GM23338 (cell line): ENCODE measurements around the gene MIAT. TPM values are rescaled to one million over a fixed set of nuclear protein-coding genes. Genes with fewer than 3 reads are reported as not detected.

Source experiments
- ATAC-seq: fragments of 200-7000 bp; cut with Tn5 transposase; 3 replicates; pipeline ENCODE4 v1.9.1; 2020
- DNase-seq: peaks from one replicate; pipeline ENCODE4 v3.0.0-alpha.2; 2015; ENCODE audit warnings: low spot score
- H2AFZ ChIP-seq: fragments of 200-600 bp; sonication (generic); 2 replicates; pipeline ENCODE4 v1.8.0; 2016; ENCODE audit warnings: antibody characterized with exemption, mild to moderate bottlenecking, moderate library complexity
- H3F3A ChIP-seq: fragments of 200-600 bp; sonication (generic); replicated peaks from 2 replicates; pipeline ENCODE4 v1.8.0; 2017; ENCODE audit warnings: antibody characterized with exemption, mixed run types, low read depth
- H3K27ac ChIP-seq: fragments of 200-600 bp; sonication (generic); 2 replicates; pipeline ENCODE4 v1.6.1; 2016; ENCODE audit warnings: low read depth
- H3K27me3 ChIP-seq: fragments of 200-600 bp; sonication (generic); 2 replicates; pipeline ENCODE4 v1.8.0; 2016; ENCODE audit warnings: mild to moderate bottlenecking, mixed run types, moderate library complexity; ENCODE audit not compliant: insufficient read depth
- H3K36me3 ChIP-seq: fragments of 200-600 bp; sonication (generic); 2 replicates; pipeline ENCODE4 v1.8.0; 2016; ENCODE audit warnings: mild to moderate bottlenecking; ENCODE audit not compliant: insufficient read depth
- H3K4me1 ChIP-seq: fragments of 200-600 bp; sonication (generic); 2 replicates; pipeline ENCODE4 v1.8.0; 2016; ENCODE audit warnings: mild to moderate bottlenecking, moderate library complexity; ENCODE audit not compliant: insufficient read depth
- H3K4me2 ChIP-seq: fragments of 200-600 bp; sonication (generic); 2 replicates; pipeline ENCODE4 v1.7.1; 2017; ENCODE audit warnings: mixed run types
- H3K4me3 ChIP-seq: fragments of 200-600 bp; sonication (generic); 2 replicates; pipeline ENCODE4 v1.6.1; 2016; ENCODE audit warnings: mixed run types
- H3K79me2 ChIP-seq: fragments of 200-600 bp; sonication (generic); replicated peaks from 2 replicates; pipeline ENCODE4 v1.8.0; 2017; ENCODE audit warnings: mild to moderate bottlenecking; ENCODE audit not compliant: insufficient read depth
- H3K9me2 ChIP-seq: fragments of 200-600 bp; sonication (generic); 2 replicates; pipeline ENCODE4 v1.8.0; 2017; ENCODE audit not compliant: insufficient read depth
- H4K20me1 ChIP-seq: fragments of 200-600 bp; sonication (generic); replicated peaks from 2 replicates; pipeline ENCODE4 v1.8.0; 2017; ENCODE audit warnings: mild to moderate bottlenecking; ENCODE audit not compliant: insufficient read depth
- H3K27ac Mint-ChIP-seq: 2 replicates; pipeline ENCODE4 v1.8.0; 2020; ENCODE audit warnings: inconsistent platforms, mild to moderate bottlenecking, moderate library complexity, mixed read lengths
- H3K27me3 Mint-ChIP-seq: 3 replicates; pipeline ENCODE4 v1.8.0; 2022; ENCODE audit warnings: low read depth, mild to moderate bottlenecking, moderate library complexity, mixed read lengths, inconsistent platforms; ENCODE audit not compliant: insufficient read depth, poor library complexity
- H3K36me3 Mint-ChIP-seq: 3 replicates; pipeline ENCODE4 v1.8.0; 2021; ENCODE audit warnings: low read depth, mild to moderate bottlenecking, inconsistent platforms, moderate library complexity, mixed read lengths
- H3K4me1 Mint-ChIP-seq: 3 replicates; pipeline ENCODE4 v1.8.0; 2020; ENCODE audit warnings: mild to moderate bottlenecking, inconsistent platforms, mixed read lengths
- H3K4me3 Mint-ChIP-seq: 3 replicates; pipeline ENCODE4 v1.8.0; 2021; ENCODE audit warnings: moderate library complexity, mild to moderate bottlenecking, inconsistent platforms, mixed read lengths
- H3K9me3 Mint-ChIP-seq: 3 replicates; pipeline ENCODE4 v1.8.0; 2020; ENCODE audit warnings: moderate library complexity, mild to moderate bottlenecking, inconsistent platforms, mixed read lengths
- CREB1 ChIP-seq: fragments of 250-450 bp; sonication (Bioruptor Pico); IDR thresholded peaks from 2 replicates; pipeline ENCODE4 v1.5.0; 2020; ENCODE audit warnings: low read depth, mild to moderate bottlenecking, moderate library complexity
- EZH2 ChIP-seq: fragments of 200-600 bp; sonication (generic); IDR thresholded peaks from one replicate; pipeline ENCODE4 v1.8.0; 2017; ENCODE audit warnings: antibody characterized with exemption, mild to moderate bottlenecking, low read depth; ENCODE audit not compliant: unreplicated experiment
- EZH2phosphoT487 ChIP-seq: fragments of 200-600 bp; sonication (generic); IDR thresholded peaks from one replicate; pipeline ENCODE4 v1.8.1; 2018; ENCODE audit warnings: antibody characterized with exemption; ENCODE audit not compliant: unreplicated experiment
- JUNB ChIP-seq: IDR thresholded peaks from one replicate; pipeline ENCODE4 v1.6.1; 2016; ENCODE audit warnings: antibody characterized with exemption; ENCODE audit not compliant: unreplicated experiment
- NANOG ChIP-seq: IDR thresholded peaks from 2 replicates; pipeline ENCODE4 v1.6.1; 2016; ENCODE audit warnings: antibody characterized with exemption, borderline replicate concordance
- STAT1 ChIP-seq: IDR thresholded peaks from one replicate; pipeline ENCODE4 v1.6.1; 2016; ENCODE audit warnings: antibody characterized with exemption; ENCODE audit not compliant: unreplicated experiment
- ZNF331 ChIP-seq: fragments of 250-450 bp; sonication (Bioruptor Pico); IDR thresholded peaks from 2 replicates; pipeline ENCODE4 v1.5.0; 2020; ENCODE audit warnings: low read depth, mild to moderate bottlenecking, moderate library complexity
- polyA plus RNA-seq: library from polyadenylated mRNA; unstranded; fragments of >200 nt; fragmentation: Nextera tagmentation; extraction: Ambion mirVana; gene quantifications from 2 replicates; pipeline ENCODE4 v1.2.1, GENCODE V29; 2016
- total RNA-seq: library from RNA; depleted of rRNA; stranded (reverse); fragments of >200 nt; shearing (Covaris generic); gene quantifications from 2 replicates; pipeline ENCODE4 v1.2.3, GENCODE V29; 2014
- TF ChIP-seq, protein P1 (sequence below): IDR thresholded peaks from one replicate; pipeline ENCODE4 v1.6.1; 2018; ENCODE audit warnings: antibody characterized with exemption; ENCODE audit not compliant: unreplicated experiment
- TF ChIP-seq, protein P2 (sequence below): IDR thresholded peaks from 2 replicates; pipeline ENCODE4 v1.6.1; 2016; ENCODE audit warnings: antibody characterized with exemption
- TF ChIP-seq, protein P3 (sequence below), 2 experiments: fragments of 200-600 bp in 1 of 2; sonication (generic) in 1 of 2; conservative IDR thresholded peaks; 2 replicates each; pipeline versions ENCODE4 v1.5.1 to v1.6.1; 2016 to 2017; ENCODE audit warnings: antibody characterized with exemption in 2 of 2, low read depth in 2 of 2, mild to moderate bottlenecking in 2 of 2, moderate library complexity in 1 of 2
- TF ChIP-seq, protein P4 (sequence below): fragments of 250-450 bp; sonication (Bioruptor Pico); IDR thresholded peaks from 2 replicates; pipeline ENCODE4 v1.5.0; 2020; ENCODE audit warnings: mild to moderate bottlenecking, moderate library complexity

The MIAT gene
- total and polyA plus RNA-seq, 2 experiments from 2014 or later, result 10.0 to 63.6 TPM

DNA sequence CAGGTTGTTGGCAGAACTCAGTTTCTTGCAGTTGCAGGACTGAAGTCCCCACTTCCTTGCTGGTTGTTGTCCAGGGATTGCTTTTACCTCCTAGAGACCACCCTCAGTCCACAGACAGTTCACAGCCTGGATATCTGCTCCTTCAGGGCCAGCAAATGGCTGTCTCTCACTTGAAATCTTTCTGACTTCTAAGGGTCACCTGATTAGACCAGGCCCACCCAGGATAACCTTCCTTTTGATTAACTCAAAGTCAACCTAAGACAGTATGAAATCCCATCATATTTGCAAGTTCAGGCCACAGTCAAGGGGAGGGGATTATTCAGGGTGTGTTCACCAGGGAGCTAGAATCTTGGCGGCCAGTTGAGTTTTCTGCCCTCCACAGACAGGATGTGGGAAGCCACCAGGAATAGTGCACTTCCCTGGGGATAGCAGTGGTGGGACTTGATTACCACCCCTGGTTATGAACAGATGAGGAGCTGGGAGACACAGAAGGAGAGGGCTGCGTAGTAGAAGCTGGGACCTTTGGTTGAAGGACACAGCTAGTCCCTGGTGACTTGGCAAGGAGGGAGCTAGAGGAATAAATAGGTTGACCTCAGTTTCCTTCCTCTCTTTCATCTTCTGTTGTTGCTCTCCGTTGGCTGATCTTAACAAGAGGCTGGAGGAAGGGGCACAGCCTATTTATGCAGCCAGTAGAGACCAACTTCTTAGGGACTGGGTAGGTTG lies 33.4 kb downstream of the MIAT start:
- H3K27ac Mint-ChIP-seq, result no peak overlapping the region
- H3F3A ChIP-seq, result peaks cover 16% of the 10 kb centered on the region
- 0 out of 2 replicates have a peak, but pooled peaks cover 4% of the 10 kb centered on the region for H3K27me3 ChIP-seq
- H3K4me2 ChIP-seq, result no peak overlapping the region
- H3K36me3 ChIP-seq, result no peaks in the 10 kb centered on the region
- H3K9me2 ChIP-seq, result no peaks in the 10 kb centered on the region
- ATAC-seq (no peak), DNase-seq (no peak)
- no peak overlapping the region for H3K27ac ChIP-seq
- H3K4me3 ChIP-seq, result no peak overlapping the region
- H3K4me1 Mint-ChIP-seq, result peaks cover 20% of the 10 kb centered on the region
- no peak overlapping the region for H2AFZ ChIP-seq
- no peaks in the 10 kb centered on the region for H3K79me2 ChIP-seq
- H3K9me3 Mint-ChIP-seq, result no peaks in the 10 kb centered on the region; the same call in 1 of the 3 replicates
- peaks cover 7% of the 10 kb centered on the region for H3K27me3 Mint-ChIP-seq
- no peak for TF ChIP-seq EZH2
- TF ChIP-seq CREB1 (CRISPR knock-in tag), result no peak
- TF ChIP-seq STAT1, result no peak
- TF ChIP-seq, protein P1, sequence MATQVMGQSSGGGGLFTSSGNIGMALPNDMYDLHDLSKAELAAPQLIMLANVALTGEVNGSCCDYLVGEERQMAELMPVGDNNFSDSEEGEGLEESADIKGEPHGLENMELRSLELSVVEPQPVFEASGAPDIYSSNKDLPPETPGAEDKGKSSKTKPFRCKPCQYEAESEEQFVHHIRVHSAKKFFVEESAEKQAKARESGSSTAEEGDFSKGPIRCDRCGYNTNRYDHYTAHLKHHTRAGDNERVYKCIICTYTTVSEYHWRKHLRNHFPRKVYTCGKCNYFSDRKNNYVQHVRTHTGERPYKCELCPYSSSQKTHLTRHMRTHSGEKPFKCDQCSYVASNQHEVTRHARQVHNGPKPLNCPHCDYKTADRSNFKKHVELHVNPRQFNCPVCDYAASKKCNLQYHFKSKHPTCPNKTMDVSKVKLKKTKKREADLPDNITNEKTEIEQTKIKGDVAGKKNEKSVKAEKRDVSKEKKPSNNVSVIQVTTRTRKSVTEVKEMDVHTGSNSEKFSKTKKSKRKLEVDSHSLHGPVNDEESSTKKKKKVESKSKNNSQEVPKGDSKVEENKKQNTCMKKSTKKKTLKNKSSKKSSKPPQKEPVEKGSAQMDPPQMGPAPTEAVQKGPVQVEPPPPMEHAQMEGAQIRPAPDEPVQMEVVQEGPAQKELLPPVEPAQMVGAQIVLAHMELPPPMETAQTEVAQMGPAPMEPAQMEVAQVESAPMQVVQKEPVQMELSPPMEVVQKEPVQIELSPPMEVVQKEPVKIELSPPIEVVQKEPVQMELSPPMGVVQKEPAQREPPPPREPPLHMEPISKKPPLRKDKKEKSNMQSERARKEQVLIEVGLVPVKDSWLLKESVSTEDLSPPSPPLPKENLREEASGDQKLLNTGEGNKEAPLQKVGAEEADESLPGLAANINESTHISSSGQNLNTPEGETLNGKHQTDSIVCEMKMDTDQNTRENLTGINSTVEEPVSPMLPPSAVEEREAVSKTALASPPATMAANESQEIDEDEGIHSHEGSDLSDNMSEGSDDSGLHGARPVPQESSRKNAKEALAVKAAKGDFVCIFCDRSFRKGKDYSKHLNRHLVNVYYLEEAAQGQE, result no peak
- TF ChIP-seq, protein P2, sequence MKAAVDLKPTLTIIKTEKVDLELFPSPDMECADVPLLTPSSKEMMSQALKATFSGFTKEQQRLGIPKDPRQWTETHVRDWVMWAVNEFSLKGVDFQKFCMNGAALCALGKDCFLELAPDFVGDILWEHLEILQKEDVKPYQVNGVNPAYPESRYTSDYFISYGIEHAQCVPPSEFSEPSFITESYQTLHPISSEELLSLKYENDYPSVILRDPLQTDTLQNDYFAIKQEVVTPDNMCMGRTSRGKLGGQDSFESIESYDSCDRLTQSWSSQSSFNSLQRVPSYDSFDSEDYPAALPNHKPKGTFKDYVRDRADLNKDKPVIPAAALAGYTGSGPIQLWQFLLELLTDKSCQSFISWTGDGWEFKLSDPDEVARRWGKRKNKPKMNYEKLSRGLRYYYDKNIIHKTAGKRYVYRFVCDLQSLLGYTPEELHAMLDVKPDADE, result no peak
- TF ChIP-seq, protein P3, sequence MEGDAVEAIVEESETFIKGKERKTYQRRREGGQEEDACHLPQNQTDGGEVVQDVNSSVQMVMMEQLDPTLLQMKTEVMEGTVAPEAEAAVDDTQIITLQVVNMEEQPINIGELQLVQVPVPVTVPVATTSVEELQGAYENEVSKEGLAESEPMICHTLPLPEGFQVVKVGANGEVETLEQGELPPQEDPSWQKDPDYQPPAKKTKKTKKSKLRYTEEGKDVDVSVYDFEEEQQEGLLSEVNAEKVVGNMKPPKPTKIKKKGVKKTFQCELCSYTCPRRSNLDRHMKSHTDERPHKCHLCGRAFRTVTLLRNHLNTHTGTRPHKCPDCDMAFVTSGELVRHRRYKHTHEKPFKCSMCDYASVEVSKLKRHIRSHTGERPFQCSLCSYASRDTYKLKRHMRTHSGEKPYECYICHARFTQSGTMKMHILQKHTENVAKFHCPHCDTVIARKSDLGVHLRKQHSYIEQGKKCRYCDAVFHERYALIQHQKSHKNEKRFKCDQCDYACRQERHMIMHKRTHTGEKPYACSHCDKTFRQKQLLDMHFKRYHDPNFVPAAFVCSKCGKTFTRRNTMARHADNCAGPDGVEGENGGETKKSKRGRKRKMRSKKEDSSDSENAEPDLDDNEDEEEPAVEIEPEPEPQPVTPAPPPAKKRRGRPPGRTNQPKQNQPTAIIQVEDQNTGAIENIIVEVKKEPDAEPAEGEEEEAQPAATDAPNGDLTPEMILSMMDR (conservative IDR thresholded peaks at IDR 0.05; ENCODE audit: low read depth in 2 of 2), result no peak
- no peak for TF ChIP-seq NANOG
- no peak for TF ChIP-seq JUNB
- TF ChIP-seq, protein P4, sequence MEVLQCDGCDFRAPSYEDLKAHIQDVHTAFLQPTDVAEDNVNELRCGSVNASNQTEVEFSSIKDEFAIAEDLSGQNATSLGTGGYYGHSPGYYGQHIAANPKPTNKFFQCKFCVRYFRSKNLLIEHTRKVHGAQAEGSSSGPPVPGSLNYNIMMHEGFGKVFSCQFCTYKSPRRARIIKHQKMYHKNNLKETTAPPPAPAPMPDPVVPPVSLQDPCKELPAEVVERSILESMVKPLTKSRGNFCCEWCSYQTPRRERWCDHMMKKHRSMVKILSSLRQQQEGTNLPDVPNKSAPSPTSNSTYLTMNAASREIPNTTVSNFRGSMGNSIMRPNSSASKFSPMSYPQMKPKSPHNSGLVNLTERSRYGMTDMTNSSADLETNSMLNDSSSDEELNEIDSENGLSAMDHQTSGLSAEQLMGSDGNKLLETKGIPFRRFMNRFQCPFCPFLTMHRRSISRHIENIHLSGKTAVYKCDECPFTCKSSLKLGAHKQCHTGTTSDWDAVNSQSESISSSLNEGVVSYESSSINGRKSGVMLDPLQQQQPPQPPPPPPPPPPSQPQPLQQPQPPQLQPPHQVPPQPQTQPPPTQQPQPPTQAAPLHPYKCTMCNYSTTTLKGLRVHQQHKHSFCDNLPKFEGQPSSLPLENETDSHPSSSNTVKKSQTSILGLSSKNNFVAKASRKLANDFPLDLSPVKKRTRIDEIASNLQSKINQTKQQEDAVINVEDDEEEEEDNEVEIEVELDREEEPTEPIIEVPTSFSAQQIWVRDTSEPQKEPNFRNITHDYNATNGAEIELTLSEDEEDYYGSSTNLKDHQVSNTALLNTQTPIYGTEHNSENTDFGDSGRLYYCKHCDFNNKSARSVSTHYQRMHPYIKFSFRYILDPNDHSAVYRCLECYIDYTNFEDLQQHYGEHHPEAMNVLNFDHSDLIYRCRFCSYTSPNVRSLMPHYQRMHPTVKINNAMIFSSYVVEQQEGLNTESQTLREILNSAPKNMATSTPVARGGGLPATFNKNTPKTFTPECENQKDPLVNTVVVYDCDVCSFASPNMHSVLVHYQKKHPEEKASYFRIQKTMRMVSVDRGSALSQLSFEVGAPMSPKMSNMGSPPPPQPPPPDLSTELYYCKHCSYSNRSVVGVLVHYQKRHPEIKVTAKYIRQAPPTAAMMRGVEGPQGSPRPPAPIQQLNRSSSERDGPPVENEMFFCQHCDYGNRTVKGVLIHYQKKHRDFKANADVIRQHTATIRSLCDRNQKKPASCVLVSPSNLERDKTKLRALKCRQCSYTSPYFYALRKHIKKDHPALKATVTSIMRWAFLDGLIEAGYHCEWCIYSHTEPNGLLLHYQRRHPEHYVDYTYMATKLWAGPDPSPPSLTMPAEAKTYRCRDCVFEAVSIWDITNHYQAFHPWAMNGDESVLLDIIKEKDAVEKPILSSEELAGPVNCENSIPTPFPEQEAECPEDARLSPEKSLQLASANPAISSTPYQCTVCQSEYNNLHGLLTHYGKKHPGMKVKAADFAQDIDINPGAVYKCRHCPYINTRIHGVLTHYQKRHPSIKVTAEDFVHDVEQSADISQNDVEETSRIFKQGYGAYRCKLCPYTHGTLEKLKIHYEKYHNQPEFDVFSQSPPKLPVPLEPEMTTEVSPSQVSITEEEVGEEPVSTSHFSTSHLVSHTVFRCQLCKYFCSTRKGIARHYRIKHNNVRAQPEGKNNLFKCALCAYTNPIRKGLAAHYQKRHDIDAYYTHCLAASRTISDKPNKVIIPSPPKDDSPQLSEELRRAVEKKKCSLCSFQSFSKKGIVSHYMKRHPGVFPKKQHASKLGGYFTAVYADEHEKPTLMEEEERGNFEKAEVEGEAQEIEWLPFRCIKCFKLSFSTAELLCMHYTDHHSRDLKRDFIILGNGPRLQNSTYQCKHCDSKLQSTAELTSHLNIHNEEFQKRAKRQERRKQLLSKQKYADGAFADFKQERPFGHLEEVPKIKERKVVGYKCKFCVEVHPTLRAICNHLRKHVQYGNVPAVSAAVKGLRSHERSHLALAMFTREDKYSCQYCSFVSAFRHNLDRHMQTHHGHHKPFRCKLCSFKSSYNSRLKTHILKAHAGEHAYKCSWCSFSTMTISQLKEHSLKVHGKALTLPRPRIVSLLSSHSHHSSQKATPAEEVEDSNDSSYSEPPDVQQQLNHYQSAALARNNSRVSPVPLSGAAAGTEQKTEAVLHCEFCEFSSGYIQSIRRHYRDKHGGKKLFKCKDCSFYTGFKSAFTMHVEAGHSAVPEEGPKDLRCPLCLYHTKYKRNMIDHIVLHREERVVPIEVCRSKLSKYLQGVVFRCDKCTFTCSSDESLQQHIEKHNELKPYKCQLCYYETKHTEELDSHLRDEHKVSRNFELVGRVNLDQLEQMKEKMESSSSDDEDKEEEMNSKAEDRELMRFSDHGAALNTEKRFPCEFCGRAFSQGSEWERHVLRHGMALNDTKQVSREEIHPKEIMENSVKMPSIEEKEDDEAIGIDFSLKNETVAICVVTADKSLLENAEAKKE (CRISPR knock-in tag), result no peak
- no peak for TF ChIP-seq EZH2phosphoT487
- TF ChIP-seq ZNF331 (CRISPR knock-in tag), result no peak
- H3K36me3 Mint-ChIP-seq, result peaks cover 7% of the 10 kb centered on the region; the same call in 2 of the 3 replicates
- peaks cover 21% of the 10 kb centered on the region for H3K4me1 ChIP-seq
- H4K20me1 ChIP-seq, result no peaks in the 10 kb centered on the region
- no peak overlapping the region for H3K4me3 Mint-ChIP-seq
